HCT116 (cell line): ENCODE results near the gene LTC4S.

Source experiments
- CTCF ChIP-seq, 3 experiments: fragments of 200-600 bp in 1 of 3; sonication (generic) in 1 of 3; IDR thresholded peaks in 2 of 3; conservative IDR thresholded peaks in 1 of 3; 2 replicates each; pipeline ENCODE4 v1.5.1; 2012 to 2017; ENCODE audit warnings: low read depth in 2 of 3, low read length in 2 of 3, antibody characterized with exemption in 1 of 3, borderline replicate concordance in 1 of 3, control low read depth in 1 of 3, mild to moderate bottlenecking in 1 of 3, mixed read lengths in 1 of 3, mixed run types in 1 of 3, moderate library complexity in 1 of 3; ENCODE audit not compliant: insufficient read depth in 1 of 3
- EGR1 ChIP-seq: IDR thresholded peaks from 2 replicates; pipeline ENCODE4 v1.6.1; 2012; ENCODE audit warnings: low read depth
- EZH2 ChIP-seq: fragments of 200-600 bp; sonication (generic); IDR thresholded peaks from 2 replicates; pipeline ENCODE4 v1.6.1; 2017; ENCODE audit warnings: antibody characterized with exemption, mixed run types
- EZH2phosphoT487 ChIP-seq: fragments of 200-600 bp; IDR thresholded peaks from 2 replicates; pipeline ENCODE4 v1.6.1; 2018; ENCODE audit warnings: antibody characterized with exemption, borderline replicate concordance
- JUND ChIP-seq: IDR thresholded peaks from 2 replicates; pipeline ENCODE4 v1.6.1; 2012
- MAX ChIP-seq: IDR thresholded peaks from 2 replicates; pipeline ENCODE4 v1.6.1; 2012
- POLR2A ChIP-seq: IDR thresholded peaks from 2 replicates; pipeline ENCODE4 v1.7.0; 2011; ENCODE audit warnings: borderline replicate concordance; ENCODE audit not compliant: insufficient read depth, insufficient read length; ENCODE audit errors: extremely low read depth
- POLR2AphosphoS5 ChIP-seq: IDR thresholded peaks from 2 replicates; pipeline ENCODE4 v1.6.1; 2011; ENCODE audit warnings: mild to moderate bottlenecking, low read depth, low read length, moderate library complexity
- TCF7L2 ChIP-seq: IDR thresholded peaks from 2 replicates; pipeline ENCODE4 v1.7.0; 2011; ENCODE audit warnings: borderline replicate concordance, inconsistent platforms; ENCODE audit not compliant: insufficient read depth, insufficient read length; ENCODE audit errors: extremely low read depth
- YY1 ChIP-seq: IDR thresholded peaks from 2 replicates; pipeline ENCODE4 v1.6.1; 2011; ENCODE audit warnings: low read length, low read depth, moderate library complexity, mild to moderate bottlenecking; ENCODE audit not compliant: insufficient replicate concordance; ENCODE audit errors: extremely low read depth
- TF ChIP-seq, protein P1 (sequence below): IDR thresholded peaks from 2 replicates; pipeline ENCODE4 v1.6.1; 2012; ENCODE audit warnings: low read depth

- TF ChIP-seq MAX, result no peak
- TF ChIP-seq CTCF (IDR thresholded peaks at IDR 0.05 in 2 of 3, conservative IDR thresholded peaks at IDR 0.05 in 1 of 3; ENCODE audit: borderline replicate concordance in 1 of 3, insufficient read depth in 1 of 3, low read depth in 2 of 3, low read length in 2 of 3), result no peak
- TF ChIP-seq EZH2phosphoT487, result no peak
- no peak for TF ChIP-seq EZH2
- no peak for TF ChIP-seq POLR2A
- TF ChIP-seq YY1, result no peak
- TF ChIP-seq, protein P1, sequence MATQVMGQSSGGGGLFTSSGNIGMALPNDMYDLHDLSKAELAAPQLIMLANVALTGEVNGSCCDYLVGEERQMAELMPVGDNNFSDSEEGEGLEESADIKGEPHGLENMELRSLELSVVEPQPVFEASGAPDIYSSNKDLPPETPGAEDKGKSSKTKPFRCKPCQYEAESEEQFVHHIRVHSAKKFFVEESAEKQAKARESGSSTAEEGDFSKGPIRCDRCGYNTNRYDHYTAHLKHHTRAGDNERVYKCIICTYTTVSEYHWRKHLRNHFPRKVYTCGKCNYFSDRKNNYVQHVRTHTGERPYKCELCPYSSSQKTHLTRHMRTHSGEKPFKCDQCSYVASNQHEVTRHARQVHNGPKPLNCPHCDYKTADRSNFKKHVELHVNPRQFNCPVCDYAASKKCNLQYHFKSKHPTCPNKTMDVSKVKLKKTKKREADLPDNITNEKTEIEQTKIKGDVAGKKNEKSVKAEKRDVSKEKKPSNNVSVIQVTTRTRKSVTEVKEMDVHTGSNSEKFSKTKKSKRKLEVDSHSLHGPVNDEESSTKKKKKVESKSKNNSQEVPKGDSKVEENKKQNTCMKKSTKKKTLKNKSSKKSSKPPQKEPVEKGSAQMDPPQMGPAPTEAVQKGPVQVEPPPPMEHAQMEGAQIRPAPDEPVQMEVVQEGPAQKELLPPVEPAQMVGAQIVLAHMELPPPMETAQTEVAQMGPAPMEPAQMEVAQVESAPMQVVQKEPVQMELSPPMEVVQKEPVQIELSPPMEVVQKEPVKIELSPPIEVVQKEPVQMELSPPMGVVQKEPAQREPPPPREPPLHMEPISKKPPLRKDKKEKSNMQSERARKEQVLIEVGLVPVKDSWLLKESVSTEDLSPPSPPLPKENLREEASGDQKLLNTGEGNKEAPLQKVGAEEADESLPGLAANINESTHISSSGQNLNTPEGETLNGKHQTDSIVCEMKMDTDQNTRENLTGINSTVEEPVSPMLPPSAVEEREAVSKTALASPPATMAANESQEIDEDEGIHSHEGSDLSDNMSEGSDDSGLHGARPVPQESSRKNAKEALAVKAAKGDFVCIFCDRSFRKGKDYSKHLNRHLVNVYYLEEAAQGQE, result no peak
- TF ChIP-seq JUND, result no peak
- TF ChIP-seq TCF7L2, result no peak
- no peak for TF ChIP-seq POLR2AphosphoS5
- TF ChIP-seq EGR1, result no peak
Measured at GRCh38 chr5:179799644-179799973, 5.8 kb downstream of the LTC4S start.
